ENCODE measurements around the gene JUP. TPM values are rescaled to one million over a fixed set of nuclear protein-coding genes. Genes with fewer than 3 reads are reported as not detected.

JUP gene
- total and polyA plus RNA-seq, 10 of the 15 experiments (the other 5 are each of a cell fraction or from before 2014, with no cell fraction given), result 1.5 to 36.3 (median 11.6) TPM

- no TSS peak for BruUV-seq (replicated peaks)
- Histone ChIP-seq H3K9ac (ENCODE audit: control insufficient read depth, insufficient read depth, low read length) (no peak overlapping the region), H2AFZ (ENCODE audit: control insufficient read depth, low read depth, low read length) (no peak overlapping the region), H3K27me3 (replicated peaks in 1 of 2; ENCODE audit: control insufficient read depth in 2 of 2, insufficient read depth in 2 of 2, low read length in 1 of 2) (peaks cover 0 to 7% of the 10 kb centered on the region in 2 experiments; a peak in 3 of 4 replicates), H3K36me3 (ENCODE audit: control insufficient read depth in 2 of 2, insufficient read depth in 2 of 2, low read length in 1 of 2) (no peaks in the 10 kb centered on the region), H3K4me3 (no peak overlapping the region), H3K79me2 (ENCODE audit: control insufficient read depth, insufficient read depth, low read length) (no peaks in the 10 kb centered on the region), H3K4me1 (ENCODE audit: control insufficient read depth, insufficient read depth, low read length) (peaks cover 8% of the 10 kb centered on the region; the same call in 1 of the 2 replicates), H3K9me3 (replicated peaks; ENCODE audit: control insufficient read depth, insufficient read depth, low read length) (no peaks in the 10 kb centered on the region), H3K27ac (ENCODE audit: control insufficient read depth, insufficient read depth) (no peak overlapping the region), H3K4me2 (ENCODE audit: control insufficient read depth, insufficient read depth) (no peak overlapping the region), H4K20me1 (ENCODE audit: control insufficient read depth, insufficient read depth) (no peaks in the 10 kb centered on the region; the same call in 1 of the 2 replicates)
- ChIA-PET SMC1A (ENCODE audit: uncharacterized antibody, unreplicated experiment) (interaction anchor here (0.6 kb wide), 1 partner anchor 120 kb away, joined by 3 read pairs; no protein-coding TSS in a partner anchor), CTCF (no interaction called here), POLR2A (no interaction called here), RAD21 (ENCODE audit: unreplicated experiment) (no interaction called here)
- DNase-seq (ENCODE audit: low read depth, low spot score) (no peak), ATAC-seq (no peak), FAIRE-seq (no peak)
- intact Hi-C loops (cut with micrococcal nuclease; ENCODE audit: unreplicated experiment) (no loop called here), in situ Hi-C loops (cut with MboI) (no loop called here)
- 70% methylated on average over 12 of the region's 12 CpGs for WGBS (ENCODE audit: insufficient coverage, insufficient replicate concordance, low lambda C conversion rate, missing lambda C conversion rate)
- TF ChIP-seq HDAC6 (IDR thresholded peaks at IDR 0.05; ENCODE audit: unreplicated experiment) (no peak), POLR2AphosphoS2 (IDR thresholded peaks at IDR 0.05; ENCODE audit: low read depth, low read length) (no peak), RFX5 (IDR thresholded peaks at IDR 0.05; ENCODE audit: low read depth, low read length) (no peak), STAT1 (conservative IDR thresholded peaks at IDR 0.05) (no peak), IRF5 (IDR thresholded peaks at IDR 0.05; ENCODE audit: borderline replicate concordance) (no peak), EZH2 (IDR thresholded peaks at IDR 0.05; ENCODE audit: borderline replicate concordance, control insufficient read depth, low read depth, low read length) (no peak), TAF1 (IDR thresholded peaks at IDR 0.05; ENCODE audit: borderline replicate concordance, low read depth, low read length) (no peak), MTA3 (IDR thresholded peaks at IDR 0.05; ENCODE audit: borderline replicate concordance, low read length) (no peak), CUX1 (IDR thresholded peaks at IDR 0.05; ENCODE audit: insufficient replicate concordance, low read depth, low read length) (no peak), SKIL (IDR thresholded peaks at IDR 0.05; ENCODE audit: low read depth, poor library complexity, severe bottlenecking) (no peak), CEBPZ (IDR thresholded peaks at IDR 0.05; ENCODE audit: low read depth, low read length) (no peak)
Observed at GRCh38 chr17:41813152-41813680, 26.7 kb upstream of the JUP start.

All from GM12878 (cell line).